Endothelial cell of umbilical vein (primary cell): ENCODE results near the gene CD3G. TPM values are rescaled to one million over a fixed set of nuclear protein-coding genes. Genes with fewer than 3 reads are reported as not detected.

Experiments used
- BruUV-seq: library from RNA; stranded (reverse); fragments of 400-500 nt; replicated peaks from 2 replicates; lab custom pipeline; 2021; lab: Mats Ljungman, UMichigan
- CTCF ChIA-PET: fragments of 300-600, 350-600 bp; sonication (Branson Sonifier 250); formaldehyde crosslinking; loops from one replicate; lab custom pipeline; 2021; ENCODE audit warnings: antibody characterized with exemption, inconsistent platforms; lab: Charles Lee
- POLR2A ChIA-PET: fragments of 300-600, 350-600 bp; sonication (Branson Sonifier 250); formaldehyde crosslinking; loops from one replicate; lab custom pipeline; 2021; ENCODE audit warnings: antibody characterized with exemption, inconsistent platforms; lab: Charles Lee
- DNase-seq: peaks from one replicate; pipeline ENCODE4 v3.0.0-alpha.2; 2011; ENCODE audit warnings: low read depth, low spot score
- FAIRE-seq: peaks from 2 replicates; lab custom pipeline; 2011; peaks lifted over from hg19 to GRCh38; lab: Jason Lieb, UNC
- H2AFZ ChIP-seq: 2 replicates; pipeline ENCODE4 v1.6.0; 2012; ENCODE audit warnings: low read depth, low read length, control low read depth, inconsistent platforms
- H3K27ac ChIP-seq: 2 replicates; pipeline ENCODE4 v1.5.1; 2011; ENCODE audit warnings: low read depth, mild to moderate bottlenecking, control low read depth, low read length, moderate library complexity; ENCODE audit not compliant: insufficient read depth
- H3K27me3 ChIP-seq, 2 experiments: 2 replicates each; pipeline versions ENCODE4 v1.6.0 to v1.6.1; 2011; ENCODE audit warnings: low read length in 2 of 2, mixed read lengths in 1 of 2; ENCODE audit not compliant: control insufficient read depth in 2 of 2, insufficient read depth in 2 of 2
- H3K36me3 ChIP-seq, 2 experiments: 2 replicates in 1 of 2; 3 replicates in 1 of 2; pipeline ENCODE4 v1.5.1; 2011; ENCODE audit warnings: low read length in 2 of 2, mild to moderate bottlenecking in 1 of 2, moderate library complexity in 1 of 2; ENCODE audit not compliant: control insufficient read depth in 2 of 2, insufficient read depth in 2 of 2; ENCODE audit errors: extremely low read depth in 1 of 2
- H3K4me1 ChIP-seq: 3 replicates; pipeline ENCODE4 v1.5.1; 2011; ENCODE audit warnings: mild to moderate bottlenecking, low read length; ENCODE audit not compliant: control insufficient read depth, insufficient read depth; ENCODE audit errors: extremely low read depth
- H3K4me2 ChIP-seq: 2 replicates; pipeline ENCODE4 v1.6.1; 2011; ENCODE audit warnings: low read length, control low read depth, mixed read lengths; ENCODE audit not compliant: insufficient read depth
- H3K4me3 ChIP-seq, 3 experiments: fragments of 200-600 bp in 1 of 3; sonication (generic), shearing (Covaris generic) in 1 of 3; replicated peaks in 1 of 3; 2 replicates each; pipeline ENCODE4 v1.5.1; 2011 to 2016; ENCODE audit warnings: control low read depth in 3 of 3, low read length in 3 of 3, mild to moderate bottlenecking in 2 of 3, inconsistent platforms in 1 of 3, low read depth in 1 of 3, moderate library complexity in 1 of 3; ENCODE audit not compliant: insufficient read depth in 1 of 3
- H3K79me2 ChIP-seq: 2 replicates; pipeline ENCODE4 v1.6.0; 2012; ENCODE audit warnings: low read length, inconsistent platforms; ENCODE audit not compliant: control insufficient read depth, insufficient read depth
- H3K9ac ChIP-seq: replicated peaks from 2 replicates; pipeline ENCODE3; 2011; ENCODE audit warnings: low read length, control low read depth; ENCODE audit not compliant: insufficient read depth; ENCODE audit errors: extremely low read depth
- H3K9me1 ChIP-seq: replicated peaks from 3 replicates; pipeline ENCODE4 v1.6.0; 2011; ENCODE audit warnings: mild to moderate bottlenecking, low read length; ENCODE audit not compliant: control insufficient read depth, insufficient read depth; ENCODE audit errors: extremely low read depth
- H3K9me3 ChIP-seq: replicated peaks from 2 replicates; pipeline ENCODE4 v1.5.1; 2012; ENCODE audit warnings: low read length, inconsistent platforms; ENCODE audit not compliant: control insufficient read depth, insufficient read depth
- H4K20me1 ChIP-seq: replicated peaks from 2 replicates; pipeline ENCODE3; 2011; ENCODE audit warnings: mild to moderate bottlenecking, low read length; ENCODE audit not compliant: control insufficient read depth, insufficient read depth; ENCODE audit errors: extremely low read depth
- CTCF ChIP-seq, 2 donors: IDR thresholded peaks; 1 replicate in 1 of 2; 2 replicates in 1 of 2; pipeline ENCODE4 v1.5.1; 2011; ENCODE audit warnings: low read length in 2 of 2, mild to moderate bottlenecking in 2 of 2, moderate library complexity in 2 of 2, control low read depth in 1 of 2, inconsistent platforms in 1 of 2, low read depth in 1 of 2; ENCODE audit not compliant: insufficient read depth in 1 of 2; ENCODE audit errors: extremely low read depth in 1 of 2
- EZH2 ChIP-seq: IDR thresholded peaks from 2 replicates; pipeline ENCODE4 v1.6.1; 2012; ENCODE audit warnings: borderline replicate concordance, low read depth, mild to moderate bottlenecking, moderate library complexity, low read length, inconsistent platforms; ENCODE audit not compliant: severe bottlenecking
- GATA2 ChIP-seq: IDR thresholded peaks from 2 replicates; pipeline ENCODE4 v1.7.0; 2011; ENCODE audit warnings: low read depth, mild to moderate bottlenecking, moderate library complexity, mixed read lengths, low read length; ENCODE audit not compliant: insufficient read length, insufficient read depth
- MAX ChIP-seq: IDR thresholded peaks from 2 replicates; pipeline ENCODE4 v1.6.1; 2011; ENCODE audit not compliant: insufficient read depth, insufficient read length
- POLR2AphosphoS5 ChIP-seq: IDR thresholded peaks from 2 replicates; pipeline ENCODE4 v1.6.1; 2012; ENCODE audit warnings: low read depth, mild to moderate bottlenecking, control low read depth, low read length, moderate library complexity; ENCODE audit not compliant: insufficient read depth
- dilution Hi-C: fragments of 300-500 bp; cut with MboI; formaldehyde crosslinking; loops from one replicate; pipeline ENCODE4 v1.15.0; 2019; ENCODE audit warnings: low sequenced_read_pairs; ENCODE audit not compliant: extremely low pct_ligation_motif_present
- intact Hi-C: fragments of 100-400 bp; cut with micrococcal nuclease; formaldehyde crosslinking; loops from one replicate; pipeline ENCODE4 v1.10.0; 2022
- polyA plus RNA-seq, 4 experiments: library from polyadenylated mRNA; depleted of rRNA in 3 of 4; stranded (reverse) in 3 of 4; unstranded in 1 of 4; fragments of >200 nt; gene quantifications; 2 replicates each; pipeline versions ENCODE4 v1.2.1 to v1.2.3, GENCODE V29; 2011 to 2012; ENCODE audit warnings: missing spikeins in 1 of 4
- total RNA-seq: library from RNA; stranded (reverse); gene quantifications from 2 replicates; pipeline ENCODE4 v1.2.3, GENCODE V29; 2021

Gene CD3G
- total and polyA plus RNA-seq, 2 donors (not counting 3 experiments of a cell fraction or from before 2014, with no cell fraction given) = not detected

- Histone ChIP-seq H3K9me3 (no peaks in the 10 kb centered on the region), H3K4me2 (no peak overlapping the region), H3K27me3 (peaks cover 3 to 12% of the 10 kb centered on the region in 2 experiments), H3K9me1 (no peaks in the 10 kb centered on the region), H2AFZ (no peak overlapping the region), H3K4me3 (no peak overlapping the region), H3K36me3 (no peaks in the 10 kb centered on the region), H3K9ac (no peak overlapping the region), H3K4me1 (no peaks in the 10 kb centered on the region), H3K79me2 (no peaks in the 10 kb centered on the region), H4K20me1 (peaks cover 2% of the 10 kb centered on the region), H3K27ac (no peak overlapping the region)
- intact Hi-C loops (no loop called here), dilution Hi-C loops (no loop called here)
- DNase-seq (no peak), FAIRE-seq (no peak)
- CTCF ChIA-PET = no interaction called here
- TF ChIP-seq POLR2AphosphoS5 (no peak), MAX (no peak)
- BruUV-seq = no TSS peak
- POLR2A ChIA-PET = no interaction called here
Observed at GRCh38 chr11:118319337-118319707, 24.8 kb upstream of the CD3G start.

- no peak overlapping the region for H3K4me3 ChIP-seq
- CTCF ChIA-PET = no interaction called here
- H3K36me3 ChIP-seq = no peaks in the 10 kb centered on the region
- H2AFZ ChIP-seq = no peak overlapping the region
- peaks cover 1 to 11% of the 10 kb centered on the region in 2 experiments for H3K27me3 ChIP-seq
- no peak overlapping the region for H3K4me2 ChIP-seq
- POLR2A ChIA-PET = no interaction called here
- intact Hi-C loops = no loop called here
- H3K27ac ChIP-seq = no peak overlapping the region
- FAIRE-seq (no peak), DNase-seq (no peak)
- TF ChIP-seq CTCF (IDR thresholded peaks at IDR 0.05; ENCODE audit: extremely low read depth in 1 of 2, insufficient read depth in 1 of 2, low read depth in 1 of 2, low read length in 2 of 2) (no peak), MAX (no peak), EZH2 (no peak), GATA2 (no peak)
- H4K20me1 ChIP-seq = peaks cover 2% of the 10 kb centered on the region
- no peak overlapping the region for H3K9ac ChIP-seq
- H3K4me1 ChIP-seq = no peaks in the 10 kb centered on the region
- H3K9me3 ChIP-seq = no peaks in the 10 kb centered on the region
- no peaks in the 10 kb centered on the region for H3K79me2 ChIP-seq
- BruUV-seq = no TSS peak
- dilution Hi-C loops = no loop called here
- no peaks in the 10 kb centered on the region for H3K9me1 ChIP-seq
Observed at GRCh38 chr11:118320515-118320914, 23.6 kb upstream of the CD3G start.
